ENCODE measurements around the gene PCAT7. TPM values are rescaled to one million over a fixed set of nuclear protein-coding genes. Genes with fewer than 3 reads are reported as not detected.
"Not testable (repeated sequence)": the region's sequence is repeated elsewhere in the genome, so short reads cannot be mapped to it uniquely, and the experiment has no call there.

PCAT7 gene
- total RNA-seq (1 to 10 TPM; 4.3 to 5.4 TPM), polyA plus RNA-seq (ENCODE audit: insufficient read depth, low read depth, low replicate concordance) (9.2 TPM)
- long read RNA-seq, donor 1, partial matches to known transcripts: 12 of 14 reads
- long read RNA-seq, donor 1, other reads (novel, unspliced or antisense): 0 of 14 reads
- long read RNA-seq, donor 2, partial matches to known transcripts: 0 of 1 reads
- long read RNA-seq, donor 2, other reads (novel, unspliced or antisense): 0 of 1 reads

DNA sequence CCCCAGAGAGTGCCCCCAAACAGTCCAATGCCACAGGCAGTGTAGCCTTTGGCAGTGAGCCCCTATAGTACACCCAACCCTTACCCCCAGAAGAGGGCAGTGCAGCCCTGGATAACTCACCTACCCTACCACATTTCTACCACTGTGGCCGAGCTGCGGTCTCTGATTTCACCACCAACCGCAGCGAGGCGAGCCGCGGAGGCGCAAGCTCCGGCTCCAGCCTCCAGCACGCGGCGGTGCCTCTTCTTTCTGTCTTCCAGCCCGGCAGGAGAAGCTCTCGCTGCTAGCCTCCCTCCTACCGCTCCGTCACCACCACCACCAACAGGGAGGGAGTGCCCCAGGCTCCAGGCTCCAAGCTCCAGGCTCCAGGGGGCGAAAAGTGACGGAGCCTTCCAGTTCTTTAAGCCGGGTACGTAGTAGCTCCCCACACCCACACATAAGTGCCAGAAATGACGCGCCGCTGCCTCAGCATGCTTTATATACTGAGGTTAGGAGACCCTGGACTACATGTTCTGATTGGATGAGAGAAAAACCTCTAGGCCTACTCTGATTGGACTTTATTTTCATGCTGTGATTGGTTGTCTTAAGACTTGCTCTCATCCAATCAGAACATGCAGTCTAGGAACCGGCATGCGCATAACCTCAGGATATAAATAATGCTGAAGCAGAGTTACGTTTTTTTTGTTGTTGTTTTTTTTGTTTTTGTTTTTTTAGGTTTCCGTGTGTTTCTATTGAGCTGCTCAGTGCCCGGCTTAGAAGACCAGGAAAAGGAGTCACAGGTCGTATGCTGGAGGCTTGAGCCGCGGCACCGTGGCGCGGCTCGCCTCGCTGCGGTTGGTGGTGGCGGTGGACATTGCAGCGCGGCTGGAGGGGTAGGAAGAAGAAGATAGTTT is at the start of gene PCAT7:
Gene PCAT7 (plus strand): TSS at position 645 of the 893 bp plus-strand sequence.
- TF ChIP-seq, protein P1, sequence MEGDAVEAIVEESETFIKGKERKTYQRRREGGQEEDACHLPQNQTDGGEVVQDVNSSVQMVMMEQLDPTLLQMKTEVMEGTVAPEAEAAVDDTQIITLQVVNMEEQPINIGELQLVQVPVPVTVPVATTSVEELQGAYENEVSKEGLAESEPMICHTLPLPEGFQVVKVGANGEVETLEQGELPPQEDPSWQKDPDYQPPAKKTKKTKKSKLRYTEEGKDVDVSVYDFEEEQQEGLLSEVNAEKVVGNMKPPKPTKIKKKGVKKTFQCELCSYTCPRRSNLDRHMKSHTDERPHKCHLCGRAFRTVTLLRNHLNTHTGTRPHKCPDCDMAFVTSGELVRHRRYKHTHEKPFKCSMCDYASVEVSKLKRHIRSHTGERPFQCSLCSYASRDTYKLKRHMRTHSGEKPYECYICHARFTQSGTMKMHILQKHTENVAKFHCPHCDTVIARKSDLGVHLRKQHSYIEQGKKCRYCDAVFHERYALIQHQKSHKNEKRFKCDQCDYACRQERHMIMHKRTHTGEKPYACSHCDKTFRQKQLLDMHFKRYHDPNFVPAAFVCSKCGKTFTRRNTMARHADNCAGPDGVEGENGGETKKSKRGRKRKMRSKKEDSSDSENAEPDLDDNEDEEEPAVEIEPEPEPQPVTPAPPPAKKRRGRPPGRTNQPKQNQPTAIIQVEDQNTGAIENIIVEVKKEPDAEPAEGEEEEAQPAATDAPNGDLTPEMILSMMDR (IDR thresholded peaks at IDR 0.05): peak in 1 of 3 experiments; percentile 26
- no peak for TF ChIP-seq POLR2A (IDR thresholded peaks at IDR 0.05)
- Histone ChIP-seq H3K4me1 (no peaks in the 10 kb centered on the region), H3K27me3 (no peaks in the 10 kb centered on the region), H3K9me3 (no peaks in the 10 kb centered on the region), H3K4me3 (peak within 1 kb of the TSS; percentile 38 to 49), H3K36me3 (ENCODE audit: low read depth, missing control alignments) (no peaks in the 10 kb centered on the region), H3K27ac (no peak within 1 kb of the TSS)
- WGBS, 2 donors: 62 to 67% methylated on average over 36 to 40 of the region's 40 CpGs
- peak; percentile 73 for DNase-seq
- intact Hi-C loops (cut with DNase I; ENCODE audit: low total_unique reads): no loop called here

DNA sequence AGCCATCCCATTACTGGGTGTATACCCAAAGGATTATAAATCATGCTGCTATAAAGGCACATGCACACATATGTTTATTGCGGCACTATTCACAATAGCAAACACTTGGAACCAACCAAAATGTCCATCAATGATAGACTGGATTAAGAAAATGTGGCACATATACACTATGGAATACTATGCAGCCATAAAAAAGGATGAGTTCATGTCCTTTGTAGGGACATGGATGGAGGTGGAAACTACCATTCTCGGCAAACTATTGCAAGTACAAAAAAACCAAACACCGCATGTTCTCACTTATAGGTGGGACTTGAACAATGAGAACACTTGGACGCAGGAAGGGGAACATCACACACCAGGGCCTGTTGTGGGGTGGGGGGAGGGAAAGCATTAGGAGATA is 48.5 kb upstream of the PCAT7 start:
- H3K27ac ChIP-seq; H3K4me1 ChIP-seq; H3K9me3 ChIP-seq; DNase-seq; intact Hi-C loops (cut with DNase I; ENCODE audit: low total_unique reads); H3K36me3 ChIP-seq (ENCODE audit: low read depth, missing control alignments); H3K4me3 ChIP-seq; H3K27me3 ChIP-seq: not testable (repeated sequence)
- WGBS, 2 donors: 93 to 97% methylated on average over 4 of the region's 4 CpGs

DNA sequence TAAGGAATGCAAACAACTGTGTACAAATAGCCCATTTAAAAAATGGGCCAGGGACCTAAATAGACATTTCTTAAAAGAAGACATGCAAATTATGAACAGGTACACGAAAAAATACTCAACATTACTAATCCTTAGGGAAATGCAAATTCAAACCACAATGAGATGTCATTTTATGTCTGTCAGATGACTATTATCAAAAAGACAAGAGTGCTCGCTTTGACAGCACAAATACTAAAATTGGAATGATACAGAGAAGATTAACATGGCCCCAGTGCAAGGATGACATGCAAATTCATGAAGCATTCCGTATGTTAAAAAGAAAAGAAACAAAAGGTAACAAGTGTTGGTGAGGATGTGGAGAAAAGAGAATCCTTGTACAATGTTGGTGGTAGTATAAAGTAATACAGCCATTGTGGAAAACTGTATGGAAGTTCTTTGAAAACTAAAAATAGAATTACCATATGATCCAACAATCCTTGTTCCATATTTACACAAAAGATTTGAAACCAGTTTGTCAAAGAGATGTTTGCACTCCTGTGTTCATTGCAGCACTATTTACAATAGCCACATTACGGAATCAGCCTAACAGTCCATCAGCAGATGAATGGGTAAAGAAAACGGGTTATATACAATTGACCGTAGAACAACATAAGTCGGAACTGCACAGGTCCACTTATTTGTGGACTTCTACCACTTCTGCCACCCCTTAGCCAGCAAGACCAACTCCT is 47.2 kb upstream of the PCAT7 start:
- Histone ChIP-seq H3K27ac (no peak overlapping the region), H3K4me1 (no peaks in the 10 kb centered on the region), H3K9me3 (no peaks in the 10 kb centered on the region), H3K4me3 (no peak overlapping the region), H3K27me3 (no peaks in the 10 kb centered on the region), H3K36me3 (ENCODE audit: low read depth, missing control alignments) (no peaks in the 10 kb centered on the region)
- TF ChIP-seq POLR2A (IDR thresholded peaks at IDR 0.05): no peak
- TF ChIP-seq, protein P1 (IDR thresholded peaks at IDR 0.05): no peak
- WGBS, 2 donors: 92 to 93% methylated on average over 7 of the region's 7 CpGs
- intact Hi-C loops (cut with DNase I; ENCODE audit: low total_unique reads): no loop called here
- no peak for DNase-seq

DNA sequence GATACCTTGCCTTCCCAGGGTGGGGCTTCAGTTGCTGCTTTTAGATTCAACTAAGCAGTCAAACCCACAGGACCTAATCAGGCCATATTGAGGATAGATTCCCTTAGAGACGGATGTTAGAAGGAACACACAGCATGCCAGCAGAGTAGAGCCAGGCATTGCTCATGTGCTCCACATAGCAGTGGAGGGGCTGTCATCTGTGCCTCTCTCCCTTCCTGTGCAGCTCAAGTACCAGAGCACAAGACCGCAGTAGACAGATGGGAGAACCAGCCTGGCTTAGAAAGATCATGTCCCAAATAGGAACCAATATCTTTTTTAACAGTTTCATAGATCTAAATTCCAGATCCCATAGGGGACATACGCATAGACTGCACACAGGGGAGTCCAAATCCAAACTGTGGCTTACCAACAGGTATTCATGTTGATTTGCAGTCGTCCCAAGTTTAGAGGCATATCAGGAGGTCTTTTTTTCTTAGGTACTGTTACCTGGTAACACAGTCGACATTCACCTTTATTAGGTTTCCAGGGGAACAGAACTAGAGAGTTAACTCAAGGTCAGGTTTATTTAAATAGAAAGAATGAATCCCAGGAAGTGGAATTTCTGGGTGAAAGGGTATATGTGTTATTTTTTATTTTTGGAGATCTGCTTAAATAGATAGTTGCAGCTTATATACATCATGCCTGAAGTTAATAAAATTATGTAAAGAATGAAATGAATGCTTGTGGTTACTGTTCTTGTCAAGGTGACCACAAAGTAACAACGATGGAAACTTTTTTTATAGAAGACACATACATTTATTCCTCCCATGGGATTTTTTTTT is 43.5 kb upstream of the PCAT7 start:
- Histone ChIP-seq H3K9me3 (no peaks in the 10 kb centered on the region), H3K36me3 (ENCODE audit: low read depth, missing control alignments) (no peaks in the 10 kb centered on the region), H3K27ac (no peak overlapping the region), H3K27me3 (no peaks in the 10 kb centered on the region), H3K4me1 (no peaks in the 10 kb centered on the region), H3K4me3 (no peak overlapping the region)
- intact Hi-C loops (cut with DNase I; ENCODE audit: low total_unique reads): no loop called here
- no peak for TF ChIP-seq POLR2A (IDR thresholded peaks at IDR 0.05)
- TF ChIP-seq, protein P1 (IDR thresholded peaks at IDR 0.05): no peak
- DNase-seq: no peak
- WGBS, 2 donors: 59 to 69% methylated on average over 5 to 6 of the region's 6 CpGs
